Neuronal stem cell (in vitro differentiated cells): Measurements from ENCODE around the gene SUGCT.
"Not testable (repeated sequence)": the region's sequence is repeated elsewhere in the genome, so short reads cannot be mapped to it uniquely, and the experiment has no call there.

Source experiments
- DNase-seq: peaks from one replicate; pipeline ENCODE4 v3.0.0-alpha.2; 2013; ENCODE audit warnings: low spot score
- H2AFZ ChIP-seq: one replicate; pipeline ENCODE4 v1.6.1; 2013; ENCODE audit warnings: mild to moderate bottlenecking, low read length, inconsistent platforms
- H2AK5ac ChIP-seq: 2 replicates; pipeline ENCODE4 v1.6.1; 2013; ENCODE audit warnings: low read depth, mild to moderate bottlenecking, inconsistent platforms, low read length, moderate library complexity, mixed read lengths
- H2BK120ac ChIP-seq: 2 replicates; pipeline ENCODE4 v1.6.1; 2013; ENCODE audit warnings: low read depth, mild to moderate bottlenecking, inconsistent platforms, low read length, moderate library complexity, mixed read lengths
- H2BK12ac ChIP-seq: one replicate; pipeline ENCODE4 v1.6.1; 2013; ENCODE audit warnings: low read length, inconsistent platforms
- H2BK15ac ChIP-seq: 2 replicates; pipeline ENCODE4 v1.6.1; 2013; ENCODE audit warnings: mild to moderate bottlenecking, low read length, inconsistent platforms, mixed read lengths
- H2BK5ac ChIP-seq: one replicate; pipeline ENCODE4 v1.6.1; 2013; ENCODE audit warnings: inconsistent platforms, mild to moderate bottlenecking, low read length, moderate library complexity
- H3K14ac ChIP-seq: one replicate; pipeline ENCODE4 v1.6.1; 2013; ENCODE audit warnings: low read length, inconsistent platforms
- H3K18ac ChIP-seq: 2 replicates; pipeline ENCODE4 v1.6.1; 2013; ENCODE audit warnings: low read length, inconsistent platforms
- H3K23ac ChIP-seq: 2 replicates; pipeline ENCODE4 v1.6.1; 2013; ENCODE audit warnings: low read depth, mild to moderate bottlenecking, mixed read lengths, low read length, inconsistent platforms; ENCODE audit not compliant: poor library complexity
- H3K27ac ChIP-seq: replicated peaks from 3 replicates; pipeline ENCODE4 v1.5.1; 2013; ENCODE audit warnings: low read length, inconsistent platforms
- H3K27me3 ChIP-seq, 3 experiments: 2 replicates each; pipeline ENCODE4 v1.6.1; 2013; ENCODE audit warnings: low read length in 3 of 3, mild to moderate bottlenecking in 2 of 3, inconsistent platforms in 1 of 3, low read depth in 1 of 3, mixed read lengths in 1 of 3, moderate library complexity in 1 of 3; ENCODE audit not compliant: control insufficient read depth in 3 of 3, insufficient read depth in 3 of 3
- H3K36me3 ChIP-seq, 2 donors: replicated peaks in 1 of 2; 2 replicates each; pipeline ENCODE4 v1.6.1; 2013; ENCODE audit warnings: low read length in 2 of 2; ENCODE audit not compliant: control insufficient read depth in 2 of 2, insufficient read depth in 2 of 2
- H3K4ac ChIP-seq: 2 replicates; pipeline ENCODE4 v1.6.1; 2013; ENCODE audit warnings: inconsistent platforms, mild to moderate bottlenecking, low read length, moderate library complexity
- H3K4me1 ChIP-seq, 2 donors: 1 replicate in 1 of 2; 2 replicates in 1 of 2; pipeline ENCODE4 v1.6.1; 2013; ENCODE audit warnings: low read length in 2 of 2, low read depth in 1 of 2; ENCODE audit not compliant: control insufficient read depth in 2 of 2, insufficient read depth in 1 of 2
- H3K4me2 ChIP-seq: one replicate; pipeline ENCODE4 v1.6.1; 2013; ENCODE audit warnings: mild to moderate bottlenecking, low read length, inconsistent platforms; ENCODE audit not compliant: insufficient read depth, poor library complexity, severe bottlenecking
- H3K4me3 ChIP-seq, 2 donors: 2 replicates each; pipeline ENCODE4 v1.5.1; 2013; ENCODE audit warnings: low read length in 2 of 2, mild to moderate bottlenecking in 2 of 2, inconsistent platforms in 1 of 2, moderate library complexity in 1 of 2
- H3K79me1 ChIP-seq: one replicate; pipeline ENCODE4 v1.6.1; 2013; ENCODE audit warnings: low read depth, mild to moderate bottlenecking, inconsistent platforms, low read length, moderate library complexity
- H3K9ac ChIP-seq: one replicate; pipeline ENCODE4 v1.6.1; 2013; ENCODE audit warnings: mild to moderate bottlenecking, low read depth, low read length, inconsistent platforms; ENCODE audit not compliant: poor library complexity
- H3K9me3 ChIP-seq, 2 donors: replicated peaks in 1 of 2; 2 replicates each; pipeline versions ENCODE3 to v1.6.1; 2013; ENCODE audit warnings: low read length in 2 of 2, mild to moderate bottlenecking in 2 of 2, inconsistent platforms in 1 of 2, low read depth in 1 of 2, mixed read lengths in 1 of 2, moderate library complexity in 1 of 2; ENCODE audit not compliant: control insufficient read depth in 2 of 2, insufficient read depth in 1 of 2
- H4K8ac ChIP-seq: one replicate; pipeline ENCODE4 v1.6.1; 2013; ENCODE audit warnings: low read depth, mild to moderate bottlenecking, inconsistent platforms, low read length, moderate library complexity
- H4K91ac ChIP-seq: one replicate; pipeline ENCODE4 v1.6.1; 2013; ENCODE audit warnings: low read length, low read depth, mild to moderate bottlenecking, inconsistent platforms; ENCODE audit not compliant: poor library complexity
- WGBS, 2 donors: extraction: QIAGEN DNeasy Blood & Tissue Kit; methylation state at CpG; one replicate each; pipeline ENCODE4 v1.1.7; 2013; ENCODE audit warnings: missing lambda C conversion rate in 2 of 2, mixed read lengths in 1 of 2; ENCODE audit not compliant: insufficient read length in 2 of 2, insufficient replicate concordance in 1 of 2; ENCODE audit errors: extremely low coverage in 2 of 2; 5-methylcytosine and 5-hydroxymethylcytosine counted together

Gene SUGCT

DNA sequence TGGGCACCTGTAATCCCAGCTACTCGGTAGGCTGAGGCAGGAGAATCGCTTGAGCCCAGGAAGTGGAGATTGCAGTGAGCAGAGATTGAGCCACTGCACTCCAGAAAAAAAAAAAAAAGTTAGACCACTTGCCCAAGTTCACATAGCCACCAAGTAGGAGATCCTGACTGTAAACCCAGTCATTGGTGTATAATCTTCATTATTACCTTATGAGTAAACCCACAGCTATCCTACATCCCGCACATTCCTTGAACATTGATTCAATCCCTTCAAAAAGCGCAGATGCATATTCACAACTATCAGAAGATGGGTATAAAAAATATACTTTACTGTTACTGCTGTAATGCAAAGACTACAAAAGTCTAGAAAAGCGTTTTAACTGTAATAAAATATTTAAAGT is 512.9 kb downstream of the SUGCT start:
- H2AK5ac ChIP-seq, result no peak overlapping the region
- WGBS, 2 donors, result no CpG with 5 or more reads among the region's 5 CpGs
- H4K91ac ChIP-seq, result no peak overlapping the region
- peaks cover 0 to 2% of the 10 kb centered on the region in 2 donors for H3K4me1 ChIP-seq
- H3K4me3 ChIP-seq, result no peak overlapping the region
- no peak overlapping the region for H3K9ac ChIP-seq
- no peak for DNase-seq
- peaks cover 0 to 5% of the 10 kb centered on the region in 2 donors for H3K9me3 ChIP-seq
- H3K14ac ChIP-seq, result no peak overlapping the region
- H3K4me2 ChIP-seq, result no peak overlapping the region
- no peaks in the 10 kb centered on the region for H3K27me3 ChIP-seq
- H3K27ac ChIP-seq, result no peak overlapping the region
- no peak overlapping the region for H2BK15ac ChIP-seq
- H2BK12ac ChIP-seq, result no peak overlapping the region
- H3K36me3 ChIP-seq, result no peaks in the 10 kb centered on the region
- no peak overlapping the region for H3K4ac ChIP-seq
- no peak overlapping the region for H4K8ac ChIP-seq
- H2BK120ac ChIP-seq, result no peak overlapping the region
- no peak overlapping the region for H3K23ac ChIP-seq
- no peak overlapping the region for H2BK5ac ChIP-seq
- no peak overlapping the region for H2AFZ ChIP-seq
- H3K18ac ChIP-seq, result no peak overlapping the region
- no peaks in the 10 kb centered on the region for H3K79me1 ChIP-seq

DNA sequence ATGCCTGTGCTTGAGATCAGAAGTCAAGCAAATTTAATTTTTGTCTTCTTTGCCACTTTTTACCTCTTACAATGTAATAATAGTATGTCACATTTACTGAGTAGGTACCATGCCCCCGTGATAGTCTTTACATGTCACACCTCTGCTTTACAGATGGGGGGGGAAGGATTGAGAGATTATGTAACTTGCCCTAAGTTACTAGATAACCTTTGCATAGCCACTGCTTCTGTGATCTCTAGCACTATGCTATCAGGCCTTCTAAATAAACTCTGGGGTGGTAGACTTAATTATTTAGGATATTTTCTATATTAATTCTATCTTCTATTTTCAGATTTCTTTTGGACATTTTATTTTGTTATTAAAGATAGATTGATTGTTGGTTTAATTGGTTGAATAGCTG is 514.4 kb downstream of the SUGCT start:
- H3K4me1 ChIP-seq, result peaks cover 2 to 5% of the 10 kb centered on the region in 2 donors
- H3K4me2 ChIP-seq, result no peak overlapping the region
- H3K14ac ChIP-seq, result no peak overlapping the region
- H3K23ac ChIP-seq, result no peak overlapping the region
- H4K8ac ChIP-seq, result no peak overlapping the region
- WGBS, 2 donors, result no CpG with 5 or more reads among the region's 1 CpG
- no peak overlapping the region for H2BK12ac ChIP-seq
- H3K79me1 ChIP-seq, result no peaks in the 10 kb centered on the region
- no peak overlapping the region for H3K4ac ChIP-seq
- no peak overlapping the region for H4K91ac ChIP-seq
- H3K9me3 ChIP-seq, result peaks cover 0 to 5% of the 10 kb centered on the region in 2 donors
- no peak for DNase-seq
- H2AFZ ChIP-seq, result no peak overlapping the region
- no peak overlapping the region for H3K4me3 ChIP-seq
- H3K36me3 ChIP-seq, result no peaks in the 10 kb centered on the region
- H2BK15ac ChIP-seq, result no peak overlapping the region
- no peak overlapping the region for H2AK5ac ChIP-seq
- no peak overlapping the region for H3K9ac ChIP-seq
- no peak overlapping the region for H2BK120ac ChIP-seq
- no peak overlapping the region for H2BK5ac ChIP-seq
- H3K27ac ChIP-seq, result no peak overlapping the region
- H3K27me3 ChIP-seq, result no peaks in the 10 kb centered on the region
- H3K18ac ChIP-seq, result no peak overlapping the region

DNA sequence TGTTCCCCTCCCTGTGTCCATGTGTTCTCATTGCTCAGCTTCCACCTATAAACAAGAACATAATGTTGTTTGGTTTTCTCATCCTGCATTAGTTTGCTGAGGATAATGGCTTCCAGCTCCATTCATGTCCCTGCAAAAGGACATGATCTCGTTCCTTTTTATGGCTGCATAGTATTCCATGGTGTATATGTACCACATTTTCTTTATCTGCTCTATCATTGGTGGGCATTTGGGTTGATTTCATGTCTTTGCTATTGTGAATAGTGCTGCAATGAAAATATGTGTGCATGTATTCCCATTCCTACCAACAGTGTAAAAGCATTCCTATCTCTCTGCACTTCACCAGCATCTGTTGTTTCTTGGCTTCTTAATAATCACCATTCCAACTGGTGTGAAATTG is 516.1 kb downstream of the SUGCT start:
- H2BK15ac ChIP-seq, H2BK12ac ChIP-seq, H3K14ac ChIP-seq, H2BK120ac ChIP-seq, H3K36me3 ChIP-seq, H3K79me1 ChIP-seq, H4K8ac ChIP-seq, H3K9ac ChIP-seq, H3K4me3 ChIP-seq, H4K91ac ChIP-seq, H3K18ac ChIP-seq, H2AFZ ChIP-seq, H2AK5ac ChIP-seq, H3K9me3 ChIP-seq, H3K4me1 ChIP-seq, H3K23ac ChIP-seq, H3K27me3 ChIP-seq, H3K27ac ChIP-seq, H3K4ac ChIP-seq, DNase-seq, H3K4me2 ChIP-seq, H2BK5ac ChIP-seq: not testable (repeated sequence)
- no CpG with 5 or more reads among the region's 1 CpG for WGBS, 2 donors

DNA sequence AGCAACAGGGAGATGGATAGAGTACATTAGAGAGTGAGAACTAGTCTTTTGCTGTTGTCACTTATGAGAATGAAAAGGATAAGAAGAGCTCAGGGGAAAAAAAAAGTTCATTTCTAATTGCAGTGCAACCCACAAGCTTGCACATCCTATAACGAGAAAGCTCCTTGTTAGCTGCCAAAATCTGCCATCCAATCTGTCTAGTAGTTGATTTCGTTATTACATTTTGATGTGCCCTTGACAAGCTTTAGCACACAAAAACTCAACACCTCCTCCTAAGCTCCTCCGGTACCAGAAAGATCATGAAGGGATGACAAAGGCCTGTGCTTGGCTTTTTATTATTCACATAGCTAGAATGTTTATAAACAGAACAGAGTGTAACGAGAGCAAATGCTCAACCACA is 519.4 kb downstream of the SUGCT start:
- Histone ChIP-seq H2AK5ac (no peak overlapping the region), H3K4me3 (no peak overlapping the region), H3K14ac (no peak overlapping the region), H3K79me1 (no peaks in the 10 kb centered on the region), H3K18ac (no peak overlapping the region), H3K27ac (peak overlapping the region; percentile 57), H3K36me3 (no peaks in the 10 kb centered on the region), H2BK5ac (no peak overlapping the region), H3K9me3 (peaks cover 0 to 5% of the 10 kb centered on the region in 2 donors), H4K91ac (no peak overlapping the region), H3K4me1 (peaks cover 2 to 5% of the 10 kb centered on the region in 2 donors), H4K8ac (no peak overlapping the region), H2BK12ac (no peak overlapping the region), H2AFZ (no peak overlapping the region), H3K4me2 (no peak overlapping the region), H3K4ac (no peak overlapping the region), H2BK15ac (no peak overlapping the region), H3K23ac (no peak overlapping the region), H3K27me3 (no peaks in the 10 kb centered on the region), H3K9ac (no peak overlapping the region), H2BK120ac (no peak overlapping the region)
- whole genome bisulfite sequencing, 2 donors, result no CpG with 5 or more reads among the region's 4 CpGs
- no peak for DNase-seq
